PC-9 (cell line): ENCODE data around the gene MYOM1. TPM values are rescaled to one million over a fixed set of nuclear protein-coding genes. Genes with fewer than 3 reads are reported as not detected.

Source experiments
- BruUV-seq: library from RNA; stranded (reverse); fragments of 400-500 nt; replicated peaks from 2 replicates; lab custom pipeline; 2021; lab: Mats Ljungman, UMichigan
- CTCF ChIA-PET: fragments of 300-600 bp; sonication (Branson Sonifier 250); formaldehyde crosslinking; loops from one replicate; lab custom pipeline; 2022; ENCODE audit warnings: antibody characterized with exemption; lab: Charles Lee
- POLR2A ChIA-PET: fragments of 300-600 bp; sonication (Branson Sonifier 250); formaldehyde crosslinking; loops from one replicate; lab custom pipeline; 2022; ENCODE audit warnings: antibody characterized with exemption; ENCODE audit not compliant: unreplicated experiment; lab: Charles Lee
- DNase-seq, 2 experiments: peaks; one replicate each; pipeline versions ENCODE4 v3.0.0 to v3.0.0-alpha.2; 2015 to 2022; ENCODE audit warnings: mixed read lengths in 1 of 2
- H2AFZ ChIP-seq: fragments of 200-600 bp; sonication (generic); 2 replicates; pipeline ENCODE4 v1.8.1; 2017; ENCODE audit warnings: antibody characterized with exemption
- H3F3A ChIP-seq: fragments of 200-600 bp; sonication (generic); 2 replicates; pipeline ENCODE4 v1.8.1; 2017; ENCODE audit warnings: antibody characterized with exemption, mild to moderate bottlenecking, low read depth; ENCODE audit not compliant: insufficient read depth
- H3K27ac ChIP-seq: fragments of 200-600 bp; sonication (generic); 2 replicates; pipeline ENCODE4 v1.6.1; 2016; ENCODE audit warnings: mixed run types
- H3K27me3 ChIP-seq: fragments of 200-600 bp; sonication (generic); 2 replicates; pipeline ENCODE4 v1.6.1; 2016; ENCODE audit warnings: low read depth, mixed run types; ENCODE audit not compliant: insufficient read depth
- H3K36me3 ChIP-seq: fragments of 200-600 bp; sonication (generic); 2 replicates; pipeline ENCODE4 v1.6.1; 2016; ENCODE audit warnings: low read depth, mixed run types
- H3K4me1 ChIP-seq: fragments of 200-600 bp; sonication (generic); replicated peaks from 2 replicates; pipeline ENCODE4 v1.6.1; 2016; ENCODE audit warnings: mixed run types; ENCODE audit not compliant: insufficient read depth
- H3K4me2 ChIP-seq: fragments of 200-600 bp; sonication (generic); 2 replicates; pipeline ENCODE4 v1.6.1; 2017; ENCODE audit warnings: mixed run types
- H3K4me3 ChIP-seq: fragments of 200-600 bp; sonication (generic); 2 replicates; pipeline ENCODE4 v1.6.1; 2016; ENCODE audit warnings: mixed run types
- H3K79me2 ChIP-seq: fragments of 200-600 bp; sonication (generic); 2 replicates; pipeline ENCODE4 v1.6.1; 2017; ENCODE audit warnings: low read depth, mixed run types
- H3K9me2 ChIP-seq: fragments of 200-600 bp; sonication (generic); 2 replicates; pipeline ENCODE4 v1.8.1; 2017; ENCODE audit warnings: mild to moderate bottlenecking; ENCODE audit not compliant: insufficient read depth
- H3K9me3 ChIP-seq: fragments of 200-600 bp; sonication (generic); 2 replicates; pipeline ENCODE4 v1.8.1; 2016; ENCODE audit warnings: low read depth; ENCODE audit not compliant: insufficient read depth
- H4K20me1 ChIP-seq: fragments of 200-600 bp; sonication (generic); 2 replicates; pipeline ENCODE4 v1.8.1; 2017; ENCODE audit not compliant: insufficient read depth
- EZH2 ChIP-seq: fragments of 200-600 bp; sonication (generic); IDR thresholded peaks from 2 replicates; pipeline ENCODE4 v1.8.0; 2017; ENCODE audit warnings: antibody characterized with exemption, low read depth
- intact Hi-C: fragments of 100-400 bp; cut with micrococcal nuclease; formaldehyde crosslinking; loops from one replicate; pipeline ENCODE4 v1.10.0; 2022; ENCODE audit not compliant: unreplicated experiment
- total RNA-seq: library from RNA; stranded (reverse); gene quantifications from 2 replicates; pipeline ENCODE4 v1.2.3, GENCODE V29; 2021
- TF ChIP-seq, protein P1 (sequence below): fragments of 200-600 bp; sonication (generic); conservative IDR thresholded peaks from 2 replicates; pipeline ENCODE4 v1.6.1; 2017; ENCODE audit warnings: mixed run types, antibody characterized with exemption, mild to moderate bottlenecking, moderate library complexity

Gene MYOM1
- total RNA-seq, 1 experiment from 2014 or later, result 1.3 TPM

DNA sequence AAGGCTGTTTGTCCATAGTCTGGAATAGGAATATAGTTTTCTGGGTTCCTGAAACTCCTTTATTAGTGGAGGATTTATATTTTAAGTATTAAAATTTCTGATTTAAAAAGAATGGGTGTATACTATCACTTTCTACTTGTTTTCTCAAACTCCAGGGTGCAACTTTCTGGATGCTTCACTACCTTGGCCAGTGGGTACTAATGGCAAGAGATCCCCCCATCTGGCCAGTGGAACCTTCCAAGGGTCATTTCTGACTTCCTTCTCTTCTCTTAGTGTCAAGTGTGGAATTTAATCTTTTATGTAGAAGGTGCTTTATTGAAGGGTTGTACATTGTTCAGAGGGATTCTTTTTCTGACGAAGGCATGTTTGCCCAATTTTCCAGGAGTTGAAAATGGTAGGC is 120.4 kb downstream of the MYOM1 start:
- H3K36me3 ChIP-seq, result no peaks in the 10 kb centered on the region
- H3K9me3 ChIP-seq, result no peaks in the 10 kb centered on the region; the same call in 1 of the 2 replicates
- intact Hi-C loops, result no loop called here
- H3K27ac ChIP-seq, result no peak overlapping the region
- ChIA-PET POLR2A (no interaction called here), CTCF (no interaction called here)
- peaks cover 14% of the 10 kb centered on the region; the same call in 1 of the 2 replicates for H3F3A ChIP-seq
- H3K4me3 ChIP-seq, result no peak overlapping the region
- TF ChIP-seq, protein P1, sequence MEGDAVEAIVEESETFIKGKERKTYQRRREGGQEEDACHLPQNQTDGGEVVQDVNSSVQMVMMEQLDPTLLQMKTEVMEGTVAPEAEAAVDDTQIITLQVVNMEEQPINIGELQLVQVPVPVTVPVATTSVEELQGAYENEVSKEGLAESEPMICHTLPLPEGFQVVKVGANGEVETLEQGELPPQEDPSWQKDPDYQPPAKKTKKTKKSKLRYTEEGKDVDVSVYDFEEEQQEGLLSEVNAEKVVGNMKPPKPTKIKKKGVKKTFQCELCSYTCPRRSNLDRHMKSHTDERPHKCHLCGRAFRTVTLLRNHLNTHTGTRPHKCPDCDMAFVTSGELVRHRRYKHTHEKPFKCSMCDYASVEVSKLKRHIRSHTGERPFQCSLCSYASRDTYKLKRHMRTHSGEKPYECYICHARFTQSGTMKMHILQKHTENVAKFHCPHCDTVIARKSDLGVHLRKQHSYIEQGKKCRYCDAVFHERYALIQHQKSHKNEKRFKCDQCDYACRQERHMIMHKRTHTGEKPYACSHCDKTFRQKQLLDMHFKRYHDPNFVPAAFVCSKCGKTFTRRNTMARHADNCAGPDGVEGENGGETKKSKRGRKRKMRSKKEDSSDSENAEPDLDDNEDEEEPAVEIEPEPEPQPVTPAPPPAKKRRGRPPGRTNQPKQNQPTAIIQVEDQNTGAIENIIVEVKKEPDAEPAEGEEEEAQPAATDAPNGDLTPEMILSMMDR, result no peak
- TF ChIP-seq EZH2, result no peak
- H3K27me3 ChIP-seq, result no peaks in the 10 kb centered on the region
- no peaks in the 10 kb centered on the region for H3K79me2 ChIP-seq
- DNase-seq, result no peak
- H3K4me1 ChIP-seq, result peaks cover 14% of the 10 kb centered on the region
- H4K20me1 ChIP-seq, result no peaks in the 10 kb centered on the region
- H3K4me2 ChIP-seq, result no peak overlapping the region
- BruUV-seq, result no TSS peak
- no peak overlapping the region for H2AFZ ChIP-seq
- H3K9me2 ChIP-seq, result no peaks in the 10 kb centered on the region

GRCh38 chr18:3097082-3097481 is 122.7 kb downstream of the MYOM1 start:
- intact Hi-C loops, result no loop called here
- no TSS peak for BruUV-seq

DNA sequence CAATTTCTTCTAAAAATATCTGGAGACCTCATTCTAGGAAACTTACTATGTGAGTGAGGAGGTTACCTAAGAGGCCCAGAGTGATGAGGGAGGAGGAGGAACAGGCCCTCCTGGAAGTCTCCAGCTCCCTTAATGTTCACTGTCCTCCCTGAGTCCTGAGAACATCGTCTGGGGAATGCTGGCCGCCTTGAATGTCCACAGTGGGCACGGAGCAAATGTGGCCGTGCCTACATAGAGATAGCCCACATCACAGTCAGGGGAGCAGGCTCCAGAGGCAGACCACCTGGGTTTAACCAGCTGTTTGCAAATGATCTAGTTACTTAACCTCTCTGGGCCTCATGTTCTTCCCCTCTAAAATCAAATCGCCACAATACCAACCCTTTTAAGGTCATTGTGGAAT is 123.8 kb downstream of the MYOM1 start:
- Histone ChIP-seq H3K9me2 (no peaks in the 10 kb centered on the region), H3K36me3 (no peaks in the 10 kb centered on the region), H3F3A (peaks cover 3% of the 10 kb centered on the region; the same call in 1 of the 2 replicates), H4K20me1 (no peaks in the 10 kb centered on the region), H3K4me2 (no peak overlapping the region), H3K27me3 (no peaks in the 10 kb centered on the region), H2AFZ (no peak overlapping the region), H3K27ac (no peak overlapping the region), H3K79me2 (no peaks in the 10 kb centered on the region), H3K4me3 (no peak overlapping the region), H3K9me3 (no peaks in the 10 kb centered on the region; the same call in 1 of the 2 replicates), H3K4me1 (no peaks in the 10 kb centered on the region)
- TF ChIP-seq EZH2, result no peak
- TF ChIP-seq, protein P1, result no peak
- no peak for DNase-seq
- no TSS peak for BruUV-seq
- ChIA-PET POLR2A (interaction anchor here (0.6 kb wide), 1 partner anchor 58 kb away, joined by 5 read pairs; no protein-coding TSS in a partner anchor), CTCF (no interaction called here)
- intact Hi-C loops, result no loop called here

More at GRCh38 chr18:3097082-3097481, 122.7 kb downstream of the MYOM1 start:
- Histone ChIP-seq H3K27ac (no peak overlapping the region), H3K79me2 (no peaks in the 10 kb centered on the region), H2AFZ (no peak overlapping the region), H4K20me1 (no peaks in the 10 kb centered on the region), H3F3A (peaks cover 3% of the 10 kb centered on the region; the same call in 1 of the 2 replicates), H3K4me1 (no peaks in the 10 kb centered on the region), H3K4me2 (no peak overlapping the region), H3K9me2 (no peaks in the 10 kb centered on the region), H3K36me3 (no peaks in the 10 kb centered on the region), H3K27me3 (no peaks in the 10 kb centered on the region), H3K4me3 (no peak overlapping the region), H3K9me3 (no peaks in the 10 kb centered on the region; the same call in 1 of the 2 replicates)
- POLR2A ChIA-PET, result interaction anchor here (0.7 kb wide), 1 partner anchor 109 kb away, joined by 22 read pairs; no protein-coding TSS in a partner anchor
- CTCF ChIA-PET, result interaction anchor here (0.8 kb wide), 1 partner anchor 34 kb away, joined by 3 read pairs; no protein-coding TSS in a partner anchor
- no peak for DNase-seq
- TF ChIP-seq, protein P1, result no peak
- TF ChIP-seq EZH2, result no peak
